ENCODE results near the gene GRM8.

GRCh38 chr7:127186686-127187085 lies 66.1 kb downstream of the GRM8 start:
- TF ChIP-seq POLR2AphosphoS5 (IDR thresholded peaks at IDR 0.05; ENCODE audit: low read depth, low read length), result no peak
- TF ChIP-seq TAF1 (IDR thresholded peaks at IDR 0.05; ENCODE audit: borderline replicate concordance, insufficient read depth, low read length), result no peak

Measured in PFSK-1 (cell line).